MM.1S (cell line): ENCODE data around the gene SPATC1L.

Experiments used
- EZH2 ChIP-seq: fragments of 300-600 bp; sonication (generic); optimal IDR thresholded peaks from 2 replicates; pipeline ENCODE3; 2017; ENCODE audit warnings: low read depth, mild to moderate bottlenecking, antibody characterized with exemption, low read length, mixed read lengths
- TF ChIP-seq, protein P1 (sequence below): fragments of 300-600 bp; sonication (generic); IDR thresholded peaks from 2 replicates; pipeline ENCODE4 v1.5.1; 2016; ENCODE audit warnings: antibody characterized with exemption, low read length, mixed read lengths

DNA sequence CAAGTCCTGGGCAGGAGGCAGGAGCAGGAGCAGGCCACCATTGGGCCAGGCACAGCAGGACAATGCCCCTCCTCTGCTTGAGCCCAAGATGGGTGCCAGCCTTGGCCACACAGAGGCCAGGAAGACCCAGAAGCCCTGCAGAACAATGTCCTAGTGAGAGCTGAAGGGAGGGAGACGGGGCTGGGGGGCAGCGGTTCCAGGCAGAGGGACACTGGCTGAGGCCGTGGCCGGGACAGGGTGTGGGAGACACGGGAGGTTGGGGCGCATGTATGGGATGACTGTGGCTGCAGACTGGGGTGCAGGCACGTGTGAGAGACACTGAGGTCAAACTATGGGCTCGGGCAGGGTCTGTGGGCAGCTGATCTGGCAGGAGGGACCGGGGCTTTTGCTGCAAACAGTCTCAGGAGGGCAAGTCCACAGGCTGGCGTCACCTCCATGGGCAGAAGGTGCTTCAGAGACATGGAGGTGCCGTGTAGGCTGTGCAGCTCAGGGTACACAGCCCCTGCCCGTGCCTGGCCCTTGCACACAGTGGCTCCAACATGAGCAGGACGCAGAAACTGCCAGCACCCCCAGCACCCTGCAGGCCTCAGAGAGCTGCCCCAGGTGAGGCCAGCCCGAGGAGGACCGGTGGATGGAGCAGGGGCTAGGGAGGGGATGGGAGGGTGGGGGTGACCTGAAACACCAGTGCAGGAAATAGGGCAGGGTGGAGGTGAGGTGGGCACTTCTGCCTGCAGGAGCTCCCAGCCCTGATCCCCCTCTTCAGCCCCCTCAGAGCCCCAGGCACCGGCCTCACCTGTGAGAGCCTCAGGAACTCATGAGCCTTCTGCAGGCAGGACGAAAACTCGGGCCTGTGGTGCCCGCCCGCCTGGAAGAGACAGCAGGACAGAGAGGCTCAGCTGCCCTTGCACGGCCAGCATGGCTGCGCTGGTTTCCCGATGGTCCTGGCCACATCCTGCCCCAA, 24.8 kb upstream of the SPATC1L start:
- TF ChIP-seq, protein P1, sequence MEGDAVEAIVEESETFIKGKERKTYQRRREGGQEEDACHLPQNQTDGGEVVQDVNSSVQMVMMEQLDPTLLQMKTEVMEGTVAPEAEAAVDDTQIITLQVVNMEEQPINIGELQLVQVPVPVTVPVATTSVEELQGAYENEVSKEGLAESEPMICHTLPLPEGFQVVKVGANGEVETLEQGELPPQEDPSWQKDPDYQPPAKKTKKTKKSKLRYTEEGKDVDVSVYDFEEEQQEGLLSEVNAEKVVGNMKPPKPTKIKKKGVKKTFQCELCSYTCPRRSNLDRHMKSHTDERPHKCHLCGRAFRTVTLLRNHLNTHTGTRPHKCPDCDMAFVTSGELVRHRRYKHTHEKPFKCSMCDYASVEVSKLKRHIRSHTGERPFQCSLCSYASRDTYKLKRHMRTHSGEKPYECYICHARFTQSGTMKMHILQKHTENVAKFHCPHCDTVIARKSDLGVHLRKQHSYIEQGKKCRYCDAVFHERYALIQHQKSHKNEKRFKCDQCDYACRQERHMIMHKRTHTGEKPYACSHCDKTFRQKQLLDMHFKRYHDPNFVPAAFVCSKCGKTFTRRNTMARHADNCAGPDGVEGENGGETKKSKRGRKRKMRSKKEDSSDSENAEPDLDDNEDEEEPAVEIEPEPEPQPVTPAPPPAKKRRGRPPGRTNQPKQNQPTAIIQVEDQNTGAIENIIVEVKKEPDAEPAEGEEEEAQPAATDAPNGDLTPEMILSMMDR = no peak
- TF ChIP-seq EZH2 = no peak
